Right lobe of liver (tissue), 6 donors: ENCODE results near the gene HDAC9. TPM values are rescaled to one million over a fixed set of nuclear protein-coding genes. Genes with fewer than 3 reads are reported as not detected.

Experiments used
- ATAC-seq, 4 donors: fragments of 200-7000 bp; cut with Tn5 transposase; one replicate each; pipeline ENCODE4 v1.9.1; 2020; ENCODE audit warnings: mild to moderate bottlenecking in 4 of 4, moderate library complexity in 4 of 4
- DNase-seq, 3 donors: peaks; one replicate each; pipeline ENCODE4 v3.0.0-alpha.2; 2020
- H3K27ac ChIP-seq, 3 donors: fragments of 200-600 bp; one replicate each; pipeline ENCODE4 v1.8.0; 2022
- H3K27me3 ChIP-seq, 2 donors: fragments of 200-600 bp; one replicate each; pipeline ENCODE4 v1.8.0; 2022
- H3K36me3 ChIP-seq, 4 donors: fragments of 200-600 bp; sonication (generic) in 1 of 4; one replicate each; pipeline versions ENCODE4 v1.5.1 to v1.8.0; 2017 to 2022; ENCODE audit warnings: control low read depth in 1 of 4
- H3K4me1 ChIP-seq, 4 donors: fragments of 200-600 bp; sonication (generic) in 1 of 4; one replicate each; pipeline versions ENCODE4 v1.5.1 to v1.8.0; 2017 to 2022; ENCODE audit warnings: control low read depth in 1 of 4
- H3K4me3 ChIP-seq, 3 donors: fragments of 200-600 bp; one replicate each; pipeline ENCODE4 v1.8.0; 2022
- H3K9me3 ChIP-seq, 4 donors: fragments of 200-600 bp; sonication (generic) in 1 of 4; one replicate each; pipeline versions ENCODE4 v1.5.1 to v1.8.0; 2017 to 2022; ENCODE audit warnings: control low read depth in 1 of 4
- CTCF ChIP-seq, 4 donors: fragments of 200-600 bp in 3 of 4; fragments of 450-650 bp in 1 of 4; IDR thresholded peaks; one replicate each; pipeline versions ENCODE4 v1.5.1 to v1.8.0; 2016 to 2022; ENCODE audit warnings: antibody characterized with exemption in 4 of 4, mild to moderate bottlenecking in 2 of 4
- POLR2A ChIP-seq: fragments of 450-650 bp; IDR thresholded peaks from one replicate; pipeline ENCODE4 v1.6.1; 2017; ENCODE audit warnings: antibody characterized with exemption, mild to moderate bottlenecking
- WGBS: methylation state at CpG from one replicate; pipeline ENCODE4 v1.1.6; 2018; ENCODE audit warnings: low coverage, low lambda C conversion rate; ENCODE audit not compliant: insufficient coverage; ENCODE audit errors: missing lambda C conversion rate; 5-methylcytosine and 5-hydroxymethylcytosine counted together
- intact Hi-C, 2 donors: fragments of 100-400 bp; cut with DNase I; formaldehyde crosslinking; loops; one replicate each; pipeline versions ENCODE4 v1.11.2 to v1.14.1; 2022
- total RNA-seq, 6 experiments: library from RNA; depleted of rRNA in 2 of 6; stranded (reverse); fragments of >200 nt in 2 of 6; fragmentation: NEBNext Ultra II Directional in 3 of 6; extraction: Animal tissue kit (Norgen Biotek cat#: 25700) in 3 of 6; gene quantifications; one replicate each; pipeline versions ENCODE4 v1.1.0 to v1.2.4, GENCODE V29; 2016 to 2023
- donor health status: DM: no; HTN: yes; CAD: no.
- donor health status: DM: no; HTN: no; CAD: no.
- donor health status: DM: no; HTN: no; CAD: no.
- donor health status: DM: no; HTN: yes; CAD: no.
- donor health status: DM: no; HTN: yes; CAD: no.

The HDAC9 gene
- total RNA-seq, 6 experiments from 2014 or later: 1.0 to 4.1 (median 2.5) TPM

- Histone ChIP-seq H3K36me3 (no peaks in the 10 kb centered on the region), H3K4me1 (no peaks in the 10 kb centered on the region), H3K9me3 (no peaks in the 10 kb centered on the region), H3K27ac (no peak overlapping the region), H3K4me3 (no peak overlapping the region), H3K27me3 (no peaks in the 10 kb centered on the region)
- WGBS: 46% methylated on average over 3 of the region's 3 CpGs
- intact Hi-C loops: no loop called here
- DNase-seq (no peak), ATAC-seq (no peak)
- TF ChIP-seq POLR2A: no peak
- no peak for TF ChIP-seq CTCF (IDR thresholded peaks at IDR 0.05)
These were observed 25.7 kb downstream of the HDAC9 start for GRCh38 chr7:18521236-18521589.

GRCh38 chr7:18521945-18522566, 26.5 kb downstream of the HDAC9 start:
- H3K4me1 ChIP-seq: no peaks in the 10 kb centered on the region
- ATAC-seq (no peak), DNase-seq (no peak)
- H3K36me3 ChIP-seq: no peaks in the 10 kb centered on the region
- intact Hi-C loops: no loop called here
- H3K27ac ChIP-seq: no peak overlapping the region
- H3K9me3 ChIP-seq: no peaks in the 10 kb centered on the region
- H3K27me3 ChIP-seq: no peaks in the 10 kb centered on the region
- no peak for TF ChIP-seq POLR2A
- TF ChIP-seq CTCF (IDR thresholded peaks at IDR 0.05): no peak
- no peak overlapping the region for H3K4me3 ChIP-seq
- 45% methylated on average over 5 of the region's 5 CpGs for WGBS

GRCh38 chr7:18524248-18524647, 28.7 kb downstream of the HDAC9 start:
- Histone ChIP-seq H3K4me1 (no peaks in the 10 kb centered on the region), H3K4me3 (no peak overlapping the region), H3K27me3 (no peaks in the 10 kb centered on the region), H3K36me3 (no peaks in the 10 kb centered on the region), H3K9me3 (no peaks in the 10 kb centered on the region), H3K27ac (no peak overlapping the region)
- ATAC-seq (no peak), DNase-seq (no peak)
- TF ChIP-seq POLR2A: no peak
- TF ChIP-seq CTCF (IDR thresholded peaks at IDR 0.05): no peak
- intact Hi-C loops: no loop called here
- 48% methylated on average over 3 of the region's 3 CpGs for WGBS

GRCh38 chr7:18526368-18526878, 30.9 kb downstream of the HDAC9 start:
- no peak overlapping the region for H3K27ac ChIP-seq
- intact Hi-C loops: no loop called here

More at GRCh38 chr7:18526368-18526878, 30.9 kb downstream of the HDAC9 start:
- ATAC-seq: no peak
- Histone ChIP-seq H3K4me1 (no peaks in the 10 kb centered on the region), H3K9me3 (no peaks in the 10 kb centered on the region), H3K4me3 (no peak overlapping the region), H3K27me3 (no peaks in the 10 kb centered on the region), H3K36me3 (no peaks in the 10 kb centered on the region)
- TF ChIP-seq POLR2A (no peak), CTCF (IDR thresholded peaks at IDR 0.05) (no peak)
- no peak for DNase-seq
